Neural progenitor cell (in vitro differentiated cells): Measurements from ENCODE around the gene PPP1R2. TPM values are rescaled to one million over a fixed set of nuclear protein-coding genes. Genes with fewer than 3 reads are reported as not detected.

Source experiments
- DNase-seq: peaks from one replicate; pipeline ENCODE4 v3.0.0-alpha.2; 2016; ENCODE audit warnings: low spot score
- H2AFZ ChIP-seq: fragments of 200-600 bp; sonication (generic); replicated peaks from 2 replicates; pipeline ENCODE4 v1.6.1; 2016; ENCODE audit warnings: antibody characterized with exemption
- H3F3A ChIP-seq: fragments of 200-600 bp; sonication (generic); 2 replicates; pipeline ENCODE4 v1.6.1; 2016; ENCODE audit warnings: antibody characterized with exemption, low read depth
- H3K27ac ChIP-seq: fragments of 200-600 bp; sonication (generic); 2 replicates; pipeline ENCODE4 v1.5.1; 2016; ENCODE audit warnings: mild to moderate bottlenecking
- H3K27me3 ChIP-seq: fragments of 200-600 bp; sonication (generic); 2 replicates; pipeline ENCODE4 v1.6.1; 2016; ENCODE audit warnings: mild to moderate bottlenecking, moderate library complexity
- H3K36me3 ChIP-seq: fragments of 200-600 bp; sonication (generic); 2 replicates; pipeline ENCODE4 v1.5.1; 2016
- H3K4me1 ChIP-seq: fragments of 200-600 bp; sonication (generic); 2 replicates; pipeline ENCODE4 v1.6.1; 2016; ENCODE audit warnings: mixed run types
- H3K4me2 ChIP-seq: fragments of 200-600 bp; sonication (generic); 2 replicates; pipeline ENCODE4 v1.6.1; 2016
- H3K4me3 ChIP-seq: fragments of 200-600 bp; sonication (generic); 2 replicates; pipeline ENCODE4 v1.5.1; 2016
- H3K79me2 ChIP-seq: fragments of 200-600 bp; sonication (generic); 2 replicates; pipeline ENCODE4 v1.6.1; 2016; ENCODE audit warnings: low read depth
- H3K9ac ChIP-seq: fragments of 200-600 bp; sonication (generic); 2 replicates; pipeline ENCODE4 v1.6.1; 2016
- H3K9me3 ChIP-seq: fragments of 200-600 bp; sonication (generic); 2 replicates; pipeline ENCODE4 v1.5.1; 2016; ENCODE audit warnings: low read depth
- H4K20me1 ChIP-seq: fragments of 200-600 bp; sonication (generic); 2 replicates; pipeline ENCODE4 v1.6.1; 2016; ENCODE audit warnings: low read depth
- H3K27ac Mint-ChIP-seq: 3 replicates; pipeline ENCODE4 v1.8.0; 2021; ENCODE audit warnings: mixed read lengths
- H3K27me3 Mint-ChIP-seq: 2 replicates; pipeline ENCODE4 v1.8.0; 2022; ENCODE audit warnings: low read depth, mild to moderate bottlenecking, inconsistent platforms, moderate library complexity, mixed read lengths; ENCODE audit not compliant: insufficient read depth
- H3K36me3 Mint-ChIP-seq: 3 replicates; pipeline ENCODE4 v1.8.0; 2021; ENCODE audit warnings: mixed read lengths
- H3K4me1 Mint-ChIP-seq: 3 replicates; pipeline ENCODE4 v1.8.0; 2021; ENCODE audit warnings: mixed read lengths
- H3K4me3 Mint-ChIP-seq: 3 replicates; pipeline ENCODE4 v1.8.0; 2021; ENCODE audit warnings: mild to moderate bottlenecking, moderate library complexity, mixed read lengths
- H3K9me3 Mint-ChIP-seq: 3 replicates; pipeline ENCODE4 v1.8.0; 2020; ENCODE audit warnings: mixed read lengths
- EZH2 ChIP-seq: fragments of 200-600 bp; sonication (generic); IDR thresholded peaks from 2 replicates; pipeline ENCODE4 v1.6.1; 2017; ENCODE audit warnings: antibody characterized with exemption, mild to moderate bottlenecking, moderate library complexity
- EZH2phosphoT487 ChIP-seq: fragments of 200-600 bp; sonication (generic); IDR thresholded peaks from 2 replicates; pipeline ENCODE4 v1.6.1; 2017; ENCODE audit warnings: antibody characterized with exemption
- total RNA-seq: library from RNA; depleted of rRNA; stranded (reverse); fragments of >200 nt; gene quantifications from 2 replicates; pipeline ENCODE4 v1.2.3, GENCODE V29; 2015; ENCODE audit warnings: low replicate concordance
- TF ChIP-seq, protein P1 (sequence below): fragments of 200-600 bp; sonication (generic); IDR thresholded peaks from 2 replicates; pipeline ENCODE4 v1.5.1; 2017; ENCODE audit warnings: antibody characterized with exemption, mild to moderate bottlenecking

PPP1R2 gene
- total RNA-seq, 1 donor from 2014 or later = 59.2 TPM

- Mint-ChIP-seq H3K27ac (no peak overlapping the region), H3K9me3 (no peaks in the 10 kb centered on the region), H3K4me3 (no peak overlapping the region), H3K4me1 (peaks cover 8% of the 10 kb centered on the region), H3K36me3 (no peaks in the 10 kb centered on the region), H3K27me3 (peaks cover 8% of the 10 kb centered on the region)
- no peaks in the 10 kb centered on the region for H3K9me3 ChIP-seq
- DNase-seq = no peak
- H3K36me3 ChIP-seq = no peaks in the 10 kb centered on the region
- no peak overlapping the region for H2AFZ ChIP-seq
- no peaks in the 10 kb centered on the region for H4K20me1 ChIP-seq
- no peaks in the 10 kb centered on the region for H3K27me3 ChIP-seq
- no peak for TF ChIP-seq EZH2
- no peak for TF ChIP-seq EZH2phosphoT487
- TF ChIP-seq, protein P1, sequence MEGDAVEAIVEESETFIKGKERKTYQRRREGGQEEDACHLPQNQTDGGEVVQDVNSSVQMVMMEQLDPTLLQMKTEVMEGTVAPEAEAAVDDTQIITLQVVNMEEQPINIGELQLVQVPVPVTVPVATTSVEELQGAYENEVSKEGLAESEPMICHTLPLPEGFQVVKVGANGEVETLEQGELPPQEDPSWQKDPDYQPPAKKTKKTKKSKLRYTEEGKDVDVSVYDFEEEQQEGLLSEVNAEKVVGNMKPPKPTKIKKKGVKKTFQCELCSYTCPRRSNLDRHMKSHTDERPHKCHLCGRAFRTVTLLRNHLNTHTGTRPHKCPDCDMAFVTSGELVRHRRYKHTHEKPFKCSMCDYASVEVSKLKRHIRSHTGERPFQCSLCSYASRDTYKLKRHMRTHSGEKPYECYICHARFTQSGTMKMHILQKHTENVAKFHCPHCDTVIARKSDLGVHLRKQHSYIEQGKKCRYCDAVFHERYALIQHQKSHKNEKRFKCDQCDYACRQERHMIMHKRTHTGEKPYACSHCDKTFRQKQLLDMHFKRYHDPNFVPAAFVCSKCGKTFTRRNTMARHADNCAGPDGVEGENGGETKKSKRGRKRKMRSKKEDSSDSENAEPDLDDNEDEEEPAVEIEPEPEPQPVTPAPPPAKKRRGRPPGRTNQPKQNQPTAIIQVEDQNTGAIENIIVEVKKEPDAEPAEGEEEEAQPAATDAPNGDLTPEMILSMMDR = no peak
- H3K79me2 ChIP-seq = no peaks in the 10 kb centered on the region
- H3K27ac ChIP-seq = no peak overlapping the region
- H3F3A ChIP-seq = no peaks in the 10 kb centered on the region
- H3K9ac ChIP-seq = no peak overlapping the region
- H3K4me1 ChIP-seq = no peaks in the 10 kb centered on the region
- H3K4me2 ChIP-seq = no peak overlapping the region
- no peak overlapping the region for H3K4me3 ChIP-seq
Measured at GRCh38 chr3:195579281-195579680, 36.2 kb upstream of the PPP1R2 start.

- H3K4me1 Mint-ChIP-seq = peaks cover 5% of the 10 kb centered on the region
- no peaks in the 10 kb centered on the region for H3K36me3 Mint-ChIP-seq
- Histone ChIP-seq H3K4me2 (no peak overlapping the region), H3K79me2 (no peaks in the 10 kb centered on the region), H3K27me3 (no peaks in the 10 kb centered on the region), H3K9me3 (no peaks in the 10 kb centered on the region), H3K36me3 (no peaks in the 10 kb centered on the region), H3K4me1 (no peaks in the 10 kb centered on the region), H3K27ac (no peak overlapping the region), H3K4me3 (no peak overlapping the region), H3F3A (no peaks in the 10 kb centered on the region), H3K9ac (no peak overlapping the region), H2AFZ (no peak overlapping the region), H4K20me1 (no peaks in the 10 kb centered on the region)
- TF ChIP-seq EZH2 (no peak), EZH2phosphoT487 (no peak)
- TF ChIP-seq, protein P1 = no peak
- H3K9me3 Mint-ChIP-seq = peaks cover 3% of the 10 kb centered on the region
- peaks cover 8% of the 10 kb centered on the region for H3K27me3 Mint-ChIP-seq
- DNase-seq = no peak
- H3K4me3 Mint-ChIP-seq = no peak overlapping the region
- H3K27ac Mint-ChIP-seq = no peak overlapping the region
Measured at GRCh38 chr3:195578565-195578964, 35.4 kb upstream of the PPP1R2 start.

- Histone ChIP-seq H2AFZ (no peak overlapping the region), H3K79me2 (no peaks in the 10 kb centered on the region), H4K20me1 (no peaks in the 10 kb centered on the region), H3K4me1 (no peaks in the 10 kb centered on the region), H3K27ac (no peak overlapping the region), H3K9ac (no peak overlapping the region), H3K4me3 (no peak overlapping the region), H3K9me3 (no peaks in the 10 kb centered on the region), H3K27me3 (no peaks in the 10 kb centered on the region), H3F3A (no peaks in the 10 kb centered on the region), H3K36me3 (no peaks in the 10 kb centered on the region), H3K4me2 (no peak overlapping the region)
- peaks cover 5% of the 10 kb centered on the region for H3K4me1 Mint-ChIP-seq
- no peak for DNase-seq
- no peak overlapping the region for H3K27ac Mint-ChIP-seq
- H3K36me3 Mint-ChIP-seq = no peaks in the 10 kb centered on the region
- peaks cover 8% of the 10 kb centered on the region for H3K27me3 Mint-ChIP-seq
- H3K9me3 Mint-ChIP-seq = peaks cover 3% of the 10 kb centered on the region
- no peak for TF ChIP-seq EZH2
- TF ChIP-seq EZH2phosphoT487 = no peak
- TF ChIP-seq, protein P1 = no peak
- no peak overlapping the region for H3K4me3 Mint-ChIP-seq
Measured at GRCh38 chr3:195577645-195578177, 34.6 kb upstream of the PPP1R2 start.
